Measurements from ENCODE around the gene ADRA2B. TPM values are rescaled to one million over a fixed set of nuclear protein-coding genes. Genes with fewer than 3 reads are reported as not detected.

ADRA2B gene
- total RNA-seq, 2 donors from 2014 or later, result 0.54 to 0.90 TPM

DNA sequence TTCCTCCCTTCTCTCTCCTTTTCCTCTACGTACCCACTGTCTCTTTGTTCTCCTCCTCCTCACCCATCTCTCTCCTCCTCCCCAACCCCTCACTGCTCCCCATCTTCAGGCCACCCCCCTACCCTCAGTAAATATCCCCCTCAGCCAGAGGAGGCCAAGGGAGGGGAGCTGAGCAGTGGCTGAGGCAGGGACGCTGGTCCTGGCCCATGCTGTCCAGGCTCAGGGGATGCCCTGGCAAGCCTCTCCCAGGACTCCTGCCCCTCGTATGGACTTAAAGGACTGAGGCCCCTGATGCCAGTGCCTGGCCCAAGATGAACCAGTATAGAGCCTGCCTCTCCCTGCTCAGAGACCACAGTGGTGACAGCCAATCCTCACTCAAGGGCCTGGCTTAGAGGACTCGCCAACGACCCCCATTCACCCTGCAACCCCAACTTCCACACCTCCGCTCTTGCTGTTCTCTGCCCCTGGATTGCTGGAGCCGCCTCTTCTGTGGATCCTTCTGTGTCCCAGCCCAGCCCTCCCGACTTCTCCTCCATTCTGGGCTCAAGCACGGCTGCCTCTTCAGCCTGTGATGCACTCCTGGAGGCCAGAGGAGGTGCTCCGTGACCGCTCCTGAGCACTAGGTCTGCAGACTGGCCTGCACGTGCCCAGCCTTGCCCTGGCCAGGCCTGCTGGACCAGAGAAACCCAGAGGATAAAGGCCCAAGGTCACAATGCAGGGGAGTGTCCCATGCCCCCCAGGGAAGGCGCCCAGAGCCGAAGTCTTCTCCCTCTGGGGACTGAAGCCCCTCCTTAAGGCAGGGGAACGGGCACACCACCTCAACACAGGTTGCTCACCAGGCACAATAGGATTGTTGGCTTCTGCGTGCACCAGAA is 38.4 kb upstream of the ADRA2B start:
- DNase-seq, result no peak
- no peaks in the 10 kb centered on the region for H3K4me1 ChIP-seq
- no peak overlapping the region for H3K9ac ChIP-seq (ENCODE audit: low read depth in 2 of 2, low read length in 2 of 2)
- TF ChIP-seq, protein P1, sequence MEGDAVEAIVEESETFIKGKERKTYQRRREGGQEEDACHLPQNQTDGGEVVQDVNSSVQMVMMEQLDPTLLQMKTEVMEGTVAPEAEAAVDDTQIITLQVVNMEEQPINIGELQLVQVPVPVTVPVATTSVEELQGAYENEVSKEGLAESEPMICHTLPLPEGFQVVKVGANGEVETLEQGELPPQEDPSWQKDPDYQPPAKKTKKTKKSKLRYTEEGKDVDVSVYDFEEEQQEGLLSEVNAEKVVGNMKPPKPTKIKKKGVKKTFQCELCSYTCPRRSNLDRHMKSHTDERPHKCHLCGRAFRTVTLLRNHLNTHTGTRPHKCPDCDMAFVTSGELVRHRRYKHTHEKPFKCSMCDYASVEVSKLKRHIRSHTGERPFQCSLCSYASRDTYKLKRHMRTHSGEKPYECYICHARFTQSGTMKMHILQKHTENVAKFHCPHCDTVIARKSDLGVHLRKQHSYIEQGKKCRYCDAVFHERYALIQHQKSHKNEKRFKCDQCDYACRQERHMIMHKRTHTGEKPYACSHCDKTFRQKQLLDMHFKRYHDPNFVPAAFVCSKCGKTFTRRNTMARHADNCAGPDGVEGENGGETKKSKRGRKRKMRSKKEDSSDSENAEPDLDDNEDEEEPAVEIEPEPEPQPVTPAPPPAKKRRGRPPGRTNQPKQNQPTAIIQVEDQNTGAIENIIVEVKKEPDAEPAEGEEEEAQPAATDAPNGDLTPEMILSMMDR (IDR thresholded peaks at IDR 0.05), result no peak
- intact Hi-C loops (cut with DNase I), result no loop called here
- no peaks in the 10 kb centered on the region for H3K36me3 ChIP-seq
- H3K9me3 ChIP-seq, result no peaks in the 10 kb centered on the region
- no peak overlapping the region for H3K27ac ChIP-seq
- H3K4me3 ChIP-seq, result no peak overlapping the region
- no peaks in the 10 kb centered on the region for H3K27me3 ChIP-seq

DNA sequence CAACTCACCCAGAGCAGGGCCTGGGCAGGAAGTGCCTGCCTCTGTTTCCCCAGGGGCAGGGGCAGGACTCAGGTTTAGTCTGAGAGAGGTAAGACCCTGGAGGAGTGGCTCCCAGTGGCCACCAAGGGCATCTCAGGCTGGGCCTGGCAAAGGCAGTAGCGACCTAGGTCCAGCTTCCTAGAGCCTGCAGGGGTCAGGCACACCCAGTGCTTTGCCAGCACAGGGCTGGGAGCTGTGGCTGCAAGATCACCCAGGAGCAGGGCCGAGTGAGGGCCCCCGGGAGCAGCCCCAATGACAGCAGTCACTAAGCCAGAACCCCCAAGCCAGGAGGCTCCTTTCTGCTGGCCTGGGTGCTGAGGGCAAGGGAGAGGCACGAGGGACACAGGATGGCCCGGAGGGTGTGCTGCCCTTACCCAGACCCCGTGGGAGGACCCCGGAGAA is 37.6 kb upstream of the ADRA2B start:
- Histone ChIP-seq H3K36me3 (no peaks in the 10 kb centered on the region), H3K27ac (no peak overlapping the region), H3K9me3 (no peaks in the 10 kb centered on the region), H3K4me3 (no peak overlapping the region), H3K27me3 (no peaks in the 10 kb centered on the region), H3K4me1 (no peaks in the 10 kb centered on the region), H3K9ac (ENCODE audit: low read depth in 2 of 2, low read length in 2 of 2) (no peak overlapping the region)
- DNase-seq, result no peak
- intact Hi-C loops (cut with DNase I), result no loop called here
- TF ChIP-seq, protein P1 (IDR thresholded peaks at IDR 0.05), result no peak

DNA sequence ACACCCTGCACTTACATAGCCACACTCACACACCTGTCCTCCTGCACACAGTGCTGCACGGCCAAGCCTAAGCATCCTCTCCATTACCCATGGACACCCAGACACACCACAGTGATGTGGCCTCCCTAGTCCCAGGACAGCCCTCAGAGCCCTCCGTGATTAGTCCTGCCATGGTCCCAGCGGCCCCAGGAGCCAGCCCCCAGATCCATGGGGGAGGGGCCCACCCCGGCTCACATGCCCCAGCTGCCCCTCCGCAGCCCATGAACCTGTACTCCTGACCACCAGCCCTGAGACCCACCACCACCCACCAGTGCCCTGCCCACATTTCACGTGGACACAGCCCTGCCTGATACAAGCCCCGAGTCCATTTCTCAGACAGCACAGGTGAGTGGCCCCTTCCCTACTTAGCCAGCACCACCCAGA is 36.9 kb upstream of the ADRA2B start:
- TF ChIP-seq, protein P1 (IDR thresholded peaks at IDR 0.05), result no peak
- H3K4me1 ChIP-seq, result no peaks in the 10 kb centered on the region
- intact Hi-C loops (cut with DNase I), result no loop called here
- H3K9ac ChIP-seq (ENCODE audit: low read depth in 2 of 2, low read length in 2 of 2), result no peak overlapping the region
- no peak overlapping the region for H3K27ac ChIP-seq
- DNase-seq, result no peak
- H3K4me3 ChIP-seq, result no peak overlapping the region
- no peaks in the 10 kb centered on the region for H3K27me3 ChIP-seq
- no peaks in the 10 kb centered on the region for H3K9me3 ChIP-seq
- H3K36me3 ChIP-seq, result no peaks in the 10 kb centered on the region

DNA sequence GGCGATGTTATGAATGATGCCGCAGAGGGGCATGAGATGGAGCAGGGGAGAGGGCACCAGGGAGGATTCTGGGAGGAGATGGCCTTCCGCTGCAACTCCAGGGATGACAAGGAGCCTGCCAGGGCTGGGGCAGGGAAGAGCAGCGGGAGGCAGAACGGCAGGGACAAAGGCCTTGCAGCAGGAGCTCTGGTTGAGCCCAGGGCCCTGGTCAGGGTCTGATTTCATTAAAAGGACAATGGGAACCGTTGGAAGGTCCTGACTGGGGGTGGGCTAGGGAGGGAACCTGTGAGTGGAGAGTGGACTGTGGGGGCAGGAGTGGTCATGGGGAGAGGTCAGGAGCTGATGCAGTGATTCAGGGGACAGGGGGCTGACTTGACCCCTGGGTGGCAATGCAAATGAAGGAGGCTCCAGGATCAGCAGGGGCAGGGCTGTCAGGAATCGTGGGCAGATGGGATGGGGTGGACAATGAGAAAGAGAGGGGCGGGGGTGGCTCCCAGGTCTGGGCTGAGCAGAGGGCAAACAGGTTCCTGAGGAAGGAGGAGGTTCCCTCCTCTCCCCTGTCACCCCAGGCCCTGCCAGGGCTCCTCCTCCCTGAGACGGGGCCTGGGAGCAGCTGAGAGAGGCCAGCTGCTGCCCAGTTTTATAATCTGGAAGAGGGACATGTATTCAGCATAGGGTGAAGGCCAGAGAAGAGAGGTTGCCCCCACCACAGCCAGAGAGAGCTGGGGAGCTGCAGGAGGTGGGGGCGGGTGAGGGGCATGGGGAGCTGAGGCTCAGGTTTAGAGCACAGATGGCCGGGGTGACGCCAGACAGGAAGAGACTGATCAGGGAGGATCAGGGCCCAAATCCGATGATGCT is 36.2 kb upstream of the ADRA2B start:
- H3K4me3 ChIP-seq, result no peak overlapping the region
- intact Hi-C loops (cut with DNase I), result no loop called here
- no peak for DNase-seq

More for the DNA sequence above, 36.2 kb upstream of the ADRA2B start:
- TF ChIP-seq, protein P1 (IDR thresholded peaks at IDR 0.05), result no peak
- Histone ChIP-seq H3K4me1 (no peaks in the 10 kb centered on the region), H3K36me3 (no peaks in the 10 kb centered on the region), H3K9ac (ENCODE audit: low read depth in 2 of 2, low read length in 2 of 2) (no peak overlapping the region), H3K27me3 (no peaks in the 10 kb centered on the region), H3K27ac (no peak overlapping the region), H3K9me3 (no peaks in the 10 kb centered on the region)

All from colonic mucosa (tissue), 4 donors.